ENCODE results near the gene KCNA5.

Gene KCNA5

GRCh38 chr12:5072311-5072710 is 28.6 kb downstream of the KCNA5 start:
- H3K27ac ChIP-seq (ENCODE audit: low read depth, low read length) = no peak overlapping the region
- no peak overlapping the region for H3K4me3 ChIP-seq (ENCODE audit: low read length)
- no peaks in the 10 kb centered on the region for H3K36me3 ChIP-seq (ENCODE audit: control insufficient read depth, insufficient read depth, low read length)
- no peak overlapping the region for H3K9ac ChIP-seq (ENCODE audit: low read length)
- H3K4me1 ChIP-seq (ENCODE audit: control insufficient read depth, insufficient read depth, low read length) = peaks cover 6% of the 10 kb centered on the region
- H3K27me3 ChIP-seq (ENCODE audit: control insufficient read depth, insufficient read depth, low read length) = no peaks in the 10 kb centered on the region

GRCh38 chr12:5073054-5073453 is 29.4 kb downstream of the KCNA5 start:
- H3K4me3 ChIP-seq (ENCODE audit: low read length) = no peak overlapping the region
- no peaks in the 10 kb centered on the region for H3K27me3 ChIP-seq (ENCODE audit: control insufficient read depth, insufficient read depth, low read length)
- H3K9ac ChIP-seq (ENCODE audit: low read length) = no peak overlapping the region
- no peak overlapping the region for H3K27ac ChIP-seq (ENCODE audit: low read depth, low read length)
- H3K4me1 ChIP-seq (ENCODE audit: control insufficient read depth, insufficient read depth, low read length) = peaks cover 7% of the 10 kb centered on the region
- H3K36me3 ChIP-seq (ENCODE audit: control insufficient read depth, insufficient read depth, low read length) = no peaks in the 10 kb centered on the region

- Histone ChIP-seq H3K4me1 (ENCODE audit: control insufficient read depth, insufficient read depth, low read length) (peaks cover 13% of the 10 kb centered on the region), H3K27ac (ENCODE audit: low read depth, low read length) (no peak overlapping the region), H3K9ac (ENCODE audit: low read length) (no peak overlapping the region), H3K36me3 (ENCODE audit: control insufficient read depth, insufficient read depth, low read length) (no peaks in the 10 kb centered on the region), H3K27me3 (ENCODE audit: control insufficient read depth, insufficient read depth, low read length) (no peaks in the 10 kb centered on the region), H3K4me3 (ENCODE audit: low read length) (no peak overlapping the region)
Measured at GRCh38 chr12:5073853-5074252, 30.2 kb downstream of the KCNA5 start.

GRCh38 chr12:5076761-5077160 is 33.1 kb downstream of the KCNA5 start:
- H3K27ac ChIP-seq (ENCODE audit: low read depth, low read length) = no peak overlapping the region
- H3K4me3 ChIP-seq (ENCODE audit: low read length) = no peak overlapping the region
- H3K27me3 ChIP-seq (ENCODE audit: control insufficient read depth, insufficient read depth, low read length) = no peaks in the 10 kb centered on the region
- H3K36me3 ChIP-seq (ENCODE audit: control insufficient read depth, insufficient read depth, low read length) = no peaks in the 10 kb centered on the region
- peaks cover 14% of the 10 kb centered on the region for H3K4me1 ChIP-seq (ENCODE audit: control insufficient read depth, insufficient read depth, low read length)
- H3K9ac ChIP-seq (ENCODE audit: low read length) = no peak overlapping the region

- Histone ChIP-seq H3K4me3 (ENCODE audit: low read length) (no peak overlapping the region), H3K36me3 (ENCODE audit: control insufficient read depth, insufficient read depth, low read length) (no peaks in the 10 kb centered on the region), H3K4me1 (ENCODE audit: control insufficient read depth, insufficient read depth, low read length) (peaks cover 14% of the 10 kb centered on the region), H3K27ac (ENCODE audit: low read depth, low read length) (no peak overlapping the region), H3K27me3 (ENCODE audit: control insufficient read depth, insufficient read depth, low read length) (no peaks in the 10 kb centered on the region), H3K9ac (ENCODE audit: low read length) (no peak overlapping the region)
Measured at GRCh38 chr12:5078423-5078822, 34.7 kb downstream of the KCNA5 start.

- Histone ChIP-seq H3K27ac (ENCODE audit: low read depth, low read length) (no peak overlapping the region), H3K4me3 (ENCODE audit: low read length) (no peak overlapping the region), H3K27me3 (ENCODE audit: control insufficient read depth, insufficient read depth, low read length) (no peaks in the 10 kb centered on the region), H3K4me1 (ENCODE audit: control insufficient read depth, insufficient read depth, low read length) (peaks cover 14% of the 10 kb centered on the region), H3K9ac (ENCODE audit: low read length) (no peak overlapping the region), H3K36me3 (ENCODE audit: control insufficient read depth, insufficient read depth, low read length) (no peaks in the 10 kb centered on the region)
Measured at GRCh38 chr12:5081016-5081415, 37.3 kb downstream of the KCNA5 start.

- Histone ChIP-seq H3K4me3 (ENCODE audit: low read length) (no peak overlapping the region), H3K9ac (ENCODE audit: low read length) (no peak overlapping the region), H3K36me3 (ENCODE audit: control insufficient read depth, insufficient read depth, low read length) (no peaks in the 10 kb centered on the region), H3K4me1 (ENCODE audit: control insufficient read depth, insufficient read depth, low read length) (no peaks in the 10 kb centered on the region), H3K27ac (ENCODE audit: low read depth, low read length) (no peak overlapping the region), H3K27me3 (ENCODE audit: control insufficient read depth, insufficient read depth, low read length) (no peaks in the 10 kb centered on the region)
Measured at GRCh38 chr12:5083955-5084849, 40.5 kb downstream of the KCNA5 start.

- no peaks in the 10 kb centered on the region for H3K36me3 ChIP-seq (ENCODE audit: control insufficient read depth, insufficient read depth, low read length)
Measured at GRCh38 chr12:5085896-5086295, 42.2 kb downstream of the KCNA5 start.

GRCh38 chr12:5087831-5088554 is 44.3 kb downstream of the KCNA5 start:
- H3K27me3 ChIP-seq (ENCODE audit: control insufficient read depth, insufficient read depth, low read length) = no peaks in the 10 kb centered on the region
- H3K4me1 ChIP-seq (ENCODE audit: control insufficient read depth, insufficient read depth, low read length) = no peaks in the 10 kb centered on the region
- H3K9ac ChIP-seq (ENCODE audit: low read length) = no peak overlapping the region
- no peak overlapping the region for H3K4me3 ChIP-seq (ENCODE audit: low read length)
- H3K36me3 ChIP-seq (ENCODE audit: control insufficient read depth, insufficient read depth, low read length) = no peaks in the 10 kb centered on the region
- no peak overlapping the region for H3K27ac ChIP-seq (ENCODE audit: low read depth, low read length)

More at GRCh38 chr12:5085896-5086295, 42.2 kb downstream of the KCNA5 start:
- Histone ChIP-seq H3K9ac (ENCODE audit: low read length) (no peak overlapping the region), H3K27ac (ENCODE audit: low read depth, low read length) (no peak overlapping the region), H3K4me1 (ENCODE audit: control insufficient read depth, insufficient read depth, low read length) (no peaks in the 10 kb centered on the region), H3K27me3 (ENCODE audit: control insufficient read depth, insufficient read depth, low read length) (no peaks in the 10 kb centered on the region), H3K4me3 (ENCODE audit: low read length) (no peak overlapping the region)

GRCh38 chr12:5088586-5089264 is 45.0 kb downstream of the KCNA5 start:
- Histone ChIP-seq H3K9ac (ENCODE audit: low read length) (no peak overlapping the region), H3K4me1 (ENCODE audit: control insufficient read depth, insufficient read depth, low read length) (no peaks in the 10 kb centered on the region), H3K27ac (ENCODE audit: low read depth, low read length) (no peak overlapping the region), H3K4me3 (ENCODE audit: low read length) (no peak overlapping the region), H3K27me3 (ENCODE audit: control insufficient read depth, insufficient read depth, low read length) (no peaks in the 10 kb centered on the region), H3K36me3 (ENCODE audit: control insufficient read depth, insufficient read depth, low read length) (no peaks in the 10 kb centered on the region)

GRCh38 chr12:5094551-5094950 is 50.9 kb downstream of the KCNA5 start:
- Histone ChIP-seq H3K27ac (ENCODE audit: low read depth, low read length) (no peak overlapping the region), H3K36me3 (ENCODE audit: control insufficient read depth, insufficient read depth, low read length) (no peaks in the 10 kb centered on the region), H3K4me1 (ENCODE audit: control insufficient read depth, insufficient read depth, low read length) (no peaks in the 10 kb centered on the region), H3K4me3 (ENCODE audit: low read length) (no peak overlapping the region), H3K9ac (ENCODE audit: low read length) (no peak overlapping the region), H3K27me3 (ENCODE audit: control insufficient read depth, insufficient read depth, low read length) (no peaks in the 10 kb centered on the region)

GRCh38 chr12:5094986-5095385 is 51.3 kb downstream of the KCNA5 start:
- no peaks in the 10 kb centered on the region for H3K4me1 ChIP-seq (ENCODE audit: control insufficient read depth, insufficient read depth, low read length)
- no peak overlapping the region for H3K9ac ChIP-seq (ENCODE audit: low read length)
- H3K36me3 ChIP-seq (ENCODE audit: control insufficient read depth, insufficient read depth, low read length) = no peaks in the 10 kb centered on the region
- no peak overlapping the region for H3K27ac ChIP-seq (ENCODE audit: low read depth, low read length)
- H3K4me3 ChIP-seq (ENCODE audit: low read length) = no peak overlapping the region
- H3K27me3 ChIP-seq (ENCODE audit: control insufficient read depth, insufficient read depth, low read length) = no peaks in the 10 kb centered on the region

All from rectal smooth muscle tissue (tissue), 1 donor.